ENCODE data around the gene TMEM117. TPM values are rescaled to one million over a fixed set of nuclear protein-coding genes. Genes with fewer than 3 reads are reported as not detected.

The TMEM117 gene
- total and polyA plus RNA-seq, 2 donors (not counting 3 experiments of a cell fraction or from before 2014, with no cell fraction given), result 1.2 to 3.8 TPM

DNA sequence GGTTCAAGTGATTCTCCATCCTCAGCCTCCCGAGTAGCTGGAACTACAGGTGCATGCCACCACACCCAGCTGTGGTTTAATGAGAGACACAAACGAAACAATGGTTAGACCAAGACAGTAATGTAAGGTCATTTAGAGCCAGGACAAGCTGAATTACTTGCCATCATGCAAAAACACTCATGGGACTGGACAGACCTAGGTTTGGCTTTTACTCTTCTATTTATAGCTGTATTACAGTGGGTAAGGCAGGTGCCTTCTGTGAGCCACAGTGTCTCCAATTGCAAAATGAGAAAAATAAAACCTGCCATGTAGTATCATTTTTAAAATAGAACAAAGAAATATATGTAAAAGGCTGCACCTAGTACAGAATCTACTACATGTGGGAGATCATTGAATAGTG, 527.1 kb downstream of the TMEM117 start:
- Histone ChIP-seq H4K20me1 (replicated peaks; ENCODE audit: control insufficient read depth, extremely low read depth, insufficient read depth, low read length) (no peaks in the 10 kb centered on the region), H3K79me2 (ENCODE audit: control insufficient read depth, insufficient read depth, low read length) (no peaks in the 10 kb centered on the region), H3K27me3 (ENCODE audit: control insufficient read depth in 2 of 2, insufficient read depth in 2 of 2, low read length in 2 of 2) (no peaks in the 10 kb centered on the region), H3K9me1 (replicated peaks; ENCODE audit: control insufficient read depth, extremely low read depth, insufficient read depth, low read length) (no peaks in the 10 kb centered on the region), H3K4me3 (replicated peaks in 1 of 3; ENCODE audit: insufficient read depth in 1 of 3, low read depth in 1 of 3, low read length in 3 of 3) (no peak overlapping the region), H3K9ac (replicated peaks; ENCODE audit: extremely low read depth, insufficient read depth, low read length) (no peak overlapping the region), H3K4me2 (ENCODE audit: insufficient read depth, low read length) (no peak overlapping the region), H3K4me1 (ENCODE audit: control insufficient read depth, extremely low read depth, insufficient read depth, low read length) (no peaks in the 10 kb centered on the region), H3K36me3 (ENCODE audit: control insufficient read depth in 2 of 2, extremely low read depth in 1 of 2, insufficient read depth in 2 of 2, low read length in 2 of 2) (no peaks in the 10 kb centered on the region), H3K27ac (ENCODE audit: insufficient read depth, low read depth, low read length) (no peak overlapping the region), H3K9me3 (replicated peaks; ENCODE audit: control insufficient read depth, insufficient read depth, low read length) (no peaks in the 10 kb centered on the region), H2AFZ (ENCODE audit: low read depth, low read length) (no peak overlapping the region)
- dilution Hi-C loops (cut with MboI; ENCODE audit: extremely low pct_ligation_motif_present, low sequenced_read_pairs), result no loop called here
- DNase-seq (ENCODE audit: low read depth, low spot score) (no peak), FAIRE-seq (no peak)
- ChIA-PET POLR2A (no interaction called here), CTCF (no interaction called here)
- TF ChIP-seq, protein P1, sequence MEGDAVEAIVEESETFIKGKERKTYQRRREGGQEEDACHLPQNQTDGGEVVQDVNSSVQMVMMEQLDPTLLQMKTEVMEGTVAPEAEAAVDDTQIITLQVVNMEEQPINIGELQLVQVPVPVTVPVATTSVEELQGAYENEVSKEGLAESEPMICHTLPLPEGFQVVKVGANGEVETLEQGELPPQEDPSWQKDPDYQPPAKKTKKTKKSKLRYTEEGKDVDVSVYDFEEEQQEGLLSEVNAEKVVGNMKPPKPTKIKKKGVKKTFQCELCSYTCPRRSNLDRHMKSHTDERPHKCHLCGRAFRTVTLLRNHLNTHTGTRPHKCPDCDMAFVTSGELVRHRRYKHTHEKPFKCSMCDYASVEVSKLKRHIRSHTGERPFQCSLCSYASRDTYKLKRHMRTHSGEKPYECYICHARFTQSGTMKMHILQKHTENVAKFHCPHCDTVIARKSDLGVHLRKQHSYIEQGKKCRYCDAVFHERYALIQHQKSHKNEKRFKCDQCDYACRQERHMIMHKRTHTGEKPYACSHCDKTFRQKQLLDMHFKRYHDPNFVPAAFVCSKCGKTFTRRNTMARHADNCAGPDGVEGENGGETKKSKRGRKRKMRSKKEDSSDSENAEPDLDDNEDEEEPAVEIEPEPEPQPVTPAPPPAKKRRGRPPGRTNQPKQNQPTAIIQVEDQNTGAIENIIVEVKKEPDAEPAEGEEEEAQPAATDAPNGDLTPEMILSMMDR (IDR thresholded peaks at IDR 0.05; ENCODE audit: extremely low read depth in 1 of 2, insufficient read depth in 1 of 2, low read depth in 1 of 2, low read length in 2 of 2), result no peak
- no peak for TF ChIP-seq JUN (IDR thresholded peaks at IDR 0.05; ENCODE audit: borderline replicate concordance, insufficient read depth, insufficient read length, low read depth)
- no peak for TF ChIP-seq POLR2A (IDR thresholded peaks at IDR 0.05; ENCODE audit: low read depth, low read length)
- TF ChIP-seq, protein P2, sequence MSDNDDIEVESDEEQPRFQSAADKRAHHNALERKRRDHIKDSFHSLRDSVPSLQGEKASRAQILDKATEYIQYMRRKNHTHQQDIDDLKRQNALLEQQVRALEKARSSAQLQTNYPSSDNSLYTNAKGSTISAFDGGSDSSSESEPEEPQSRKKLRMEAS (IDR thresholded peaks at IDR 0.05; ENCODE audit: insufficient read depth, insufficient read length), result no peak
- no peak for TF ChIP-seq POLR2AphosphoS5 (IDR thresholded peaks at IDR 0.05; ENCODE audit: insufficient read depth, low read depth, low read length)
- no peak for TF ChIP-seq FOS (IDR thresholded peaks at IDR 0.05; ENCODE audit: borderline replicate concordance, insufficient read depth, low read length)
- TF ChIP-seq MYC (IDR thresholded peaks at IDR 0.05; ENCODE audit: low read depth, low read length), result no peak
- TF ChIP-seq EZH2 (IDR thresholded peaks at IDR 0.05; ENCODE audit: borderline replicate concordance, low read depth, low read length, severe bottlenecking), result no peak
- no peak for TF ChIP-seq GATA2 (IDR thresholded peaks at IDR 0.05; ENCODE audit: insufficient read depth, insufficient read length, low read depth, low read length)
- intact Hi-C loops (cut with micrococcal nuclease), result no loop called here
- no TSS peak for BruUV-seq (replicated peaks)

Measured in endothelial cell of umbilical vein (primary cell).